GM04503 (cell line): ENCODE data around the gene MT1B.
"Not testable (repeated sequence)": the region's sequence is repeated elsewhere in the genome, so short reads cannot be mapped to it uniquely, and the experiment has no call there.

Source experiments
- DNase-seq: peaks from one replicate; pipeline ENCODE4 v3.0.0-alpha.2; 2012; ENCODE audit warnings: low read depth

MT1B gene

GRCh38 chr16:56667581-56668571, 16.2 kb downstream of the MT1B start, which contains the start of gene MT1G:
Gene MT1G, minus strand, starts transcription at chr16:56668065. Its CDS starts 72 bp downstream, at chr16:56667993.
- DNase-seq = no peak

- no peak for DNase-seq
Observed at GRCh38 chr16:56669005-56669839, 17.5 kb downstream of the MT1B start, which contains the start of gene MT1H. Gene MT1H, plus strand, starts transcription at chr16:56669814. Its CDS starts 71 bp downstream, at chr16:56669885.

DNA sequence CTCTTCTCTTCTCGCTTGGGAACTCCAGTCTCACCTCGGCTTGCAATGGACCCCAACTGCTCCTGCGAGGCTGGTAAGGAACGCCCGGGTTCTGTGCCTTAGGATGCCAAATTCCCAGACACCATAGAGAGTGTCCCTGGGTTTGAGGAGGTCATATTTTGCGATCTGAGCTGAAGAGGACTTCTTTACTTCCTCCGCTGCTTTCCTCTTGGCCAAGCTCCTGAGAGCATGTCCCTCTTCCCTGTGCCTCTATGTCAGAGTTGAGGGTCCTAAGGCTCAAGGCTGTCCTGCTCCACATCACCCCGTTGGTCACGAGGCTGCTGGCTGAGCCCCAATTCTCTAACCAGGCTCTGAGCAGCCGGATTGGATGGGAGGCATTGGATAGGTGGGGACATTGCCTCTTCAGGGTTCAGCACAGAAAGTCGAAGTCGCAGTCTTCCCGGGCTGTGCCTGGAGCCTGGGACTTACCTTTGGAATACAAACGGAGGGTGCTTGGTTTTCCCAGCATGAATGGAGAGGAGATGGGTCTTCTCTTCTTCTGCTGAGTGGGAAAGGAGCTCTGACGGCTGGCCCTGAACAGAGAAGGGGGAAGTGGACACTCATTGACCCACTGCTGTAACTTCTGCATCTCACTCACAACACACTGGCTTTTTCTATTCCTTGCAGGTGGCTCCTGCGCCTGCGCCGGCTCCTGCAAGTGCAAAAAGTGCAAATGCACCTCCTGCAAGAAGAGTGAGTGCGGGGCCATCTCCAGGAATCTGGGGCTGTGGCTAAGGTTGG, 18.3 kb downstream of the MT1B start:
- no peak for DNase-seq

DNA sequence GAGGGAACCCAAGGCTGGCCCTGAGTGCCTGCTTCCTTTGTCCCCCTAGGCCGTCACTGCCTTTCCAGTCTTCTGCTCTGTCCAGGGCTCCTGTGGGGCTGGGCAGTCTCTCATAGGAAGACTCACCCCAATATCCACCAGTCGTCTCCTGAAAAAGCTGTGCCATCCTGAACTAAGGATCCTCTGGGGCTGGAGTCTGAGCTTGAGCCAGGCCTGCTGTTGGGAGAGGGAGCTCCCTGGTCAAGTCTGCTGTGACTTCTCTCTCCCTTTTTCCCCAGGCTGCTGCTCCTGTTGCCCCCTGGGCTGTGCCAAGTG, 18.9 kb downstream of the MT1B start:
- DNase-seq = no peak

DNA sequence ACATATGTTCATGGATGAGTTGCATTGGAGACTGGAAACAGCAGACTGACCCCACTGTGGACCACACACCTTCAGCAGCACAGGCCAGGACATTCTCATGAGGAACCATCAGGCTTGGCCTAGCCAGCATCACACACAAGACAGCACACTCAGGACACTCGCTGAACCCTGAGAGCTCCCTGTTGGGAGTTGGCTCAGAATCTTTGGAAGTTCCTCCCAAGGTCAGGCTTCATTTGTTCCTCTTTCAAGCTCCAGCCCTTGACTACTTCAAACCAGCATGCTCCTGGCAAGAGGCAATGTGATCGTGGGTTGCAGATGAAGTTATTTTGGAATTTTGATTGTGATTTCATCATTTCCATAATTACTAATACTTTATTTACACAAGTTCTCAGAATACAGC, 20.0 kb downstream of the MT1B start:
- not testable (repeated sequence) for DNase-seq

GRCh38 chr16:56672171-56672570, 20.5 kb downstream of the MT1B start:
- DNase-seq = not testable (repeated sequence)

DNA sequence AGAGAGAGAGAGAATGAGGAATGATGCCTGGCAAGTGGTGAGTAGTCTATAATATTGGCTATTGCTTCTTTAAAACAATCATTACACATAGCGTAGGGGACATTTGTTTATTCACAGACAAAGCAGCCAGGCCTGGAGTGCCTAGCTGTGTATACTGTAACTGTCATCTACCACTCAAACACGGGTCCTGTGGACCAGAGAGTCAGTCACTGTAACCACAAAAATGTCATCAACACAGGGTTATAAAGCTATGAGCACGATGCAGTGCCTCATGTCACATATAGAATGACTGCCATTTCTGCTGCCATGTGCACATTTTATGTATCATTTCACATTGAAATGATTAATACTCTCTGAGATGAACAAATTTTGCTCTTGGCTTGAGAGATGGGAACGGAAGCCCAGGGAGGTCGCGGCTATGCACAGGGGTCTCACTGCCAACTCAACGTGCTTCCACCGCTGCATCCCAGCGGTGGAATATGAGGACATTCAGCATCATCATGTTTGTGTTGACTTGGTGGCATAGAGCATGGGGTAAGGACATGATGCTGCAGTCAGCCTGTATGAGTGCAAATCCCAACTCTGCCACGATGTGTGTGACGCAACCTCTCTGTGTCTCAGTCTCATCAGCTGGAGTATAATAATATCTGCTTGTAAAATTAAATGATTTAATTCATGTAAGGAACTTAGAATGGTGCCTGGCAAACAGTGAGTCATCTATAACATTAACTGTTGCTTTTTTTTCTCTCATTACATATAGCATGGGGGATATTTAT, 21.3 kb downstream of the MT1B start:
- DNase-seq = no peak

GRCh38 chr16:56673921-56674320, 22.2 kb downstream of the MT1B start:
- DNase-seq = no peak

DNA sequence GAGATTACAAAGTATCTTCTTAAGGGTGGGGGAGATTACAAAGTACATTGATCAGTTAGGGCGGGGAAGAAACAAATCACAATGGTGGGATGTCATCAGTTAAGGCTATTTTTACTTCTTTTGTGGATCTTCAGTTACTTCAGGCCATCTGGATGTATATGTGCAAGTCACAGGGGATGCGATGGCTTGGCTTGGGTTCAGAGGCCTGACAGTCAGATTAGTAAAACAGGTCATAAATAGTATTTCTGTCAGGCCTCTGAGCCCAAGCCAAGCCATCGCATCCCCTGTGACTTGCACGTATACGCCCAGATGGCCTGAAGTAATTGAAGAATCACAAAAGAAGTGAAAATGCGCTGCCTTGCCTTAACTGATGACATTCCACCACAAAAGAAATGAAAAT, 22.9 kb downstream of the MT1B start:
- not testable (repeated sequence) for DNase-seq

DNA sequence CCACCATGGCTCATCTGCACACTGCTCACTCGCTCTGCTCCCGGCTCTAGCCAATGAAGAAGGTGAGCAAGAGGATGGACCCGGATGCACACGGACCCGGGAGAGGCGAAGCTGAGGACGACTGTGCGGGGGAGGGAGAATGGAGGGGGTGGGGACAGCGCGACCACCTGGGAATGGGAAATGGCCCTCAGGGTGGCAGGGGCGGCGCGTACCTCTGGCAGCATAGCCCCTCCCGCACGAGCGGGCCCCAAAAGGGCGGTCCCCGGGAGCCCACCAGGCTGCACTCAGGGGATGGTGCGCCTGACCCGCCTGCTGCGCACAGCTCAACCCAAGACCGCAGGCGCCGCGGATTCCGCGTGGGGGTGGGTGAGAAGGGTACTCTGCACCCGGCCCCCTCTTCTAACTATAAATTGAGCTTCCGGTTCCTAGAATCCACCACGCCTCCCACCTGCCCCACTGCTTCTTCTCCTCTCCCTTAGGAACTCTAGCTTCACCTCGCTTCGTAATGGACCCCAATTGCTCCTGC, 24.1 kb downstream of the MT1B start:
- no peak for DNase-seq

DNA sequence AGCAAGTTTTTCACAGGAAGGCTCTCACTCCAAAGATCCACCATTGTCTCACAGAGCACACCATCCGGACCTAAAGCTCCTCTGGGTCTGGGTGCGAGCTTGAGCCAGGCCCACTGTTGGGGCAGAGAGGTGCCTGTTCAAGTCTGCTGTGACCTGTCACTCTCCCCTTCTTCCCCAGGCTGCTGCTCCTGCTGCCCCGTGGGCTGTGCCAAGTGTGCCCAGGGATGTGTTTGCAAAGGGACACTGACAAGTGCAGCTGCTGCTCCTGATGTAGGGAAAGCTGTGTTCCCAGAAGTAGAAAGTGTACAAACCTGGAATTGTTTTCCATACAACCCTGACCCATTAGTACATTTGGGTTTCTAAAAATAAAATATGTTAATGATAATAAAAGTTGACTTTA, 25.8 kb downstream of the MT1B start:
- no peak for DNase-seq

DNA sequence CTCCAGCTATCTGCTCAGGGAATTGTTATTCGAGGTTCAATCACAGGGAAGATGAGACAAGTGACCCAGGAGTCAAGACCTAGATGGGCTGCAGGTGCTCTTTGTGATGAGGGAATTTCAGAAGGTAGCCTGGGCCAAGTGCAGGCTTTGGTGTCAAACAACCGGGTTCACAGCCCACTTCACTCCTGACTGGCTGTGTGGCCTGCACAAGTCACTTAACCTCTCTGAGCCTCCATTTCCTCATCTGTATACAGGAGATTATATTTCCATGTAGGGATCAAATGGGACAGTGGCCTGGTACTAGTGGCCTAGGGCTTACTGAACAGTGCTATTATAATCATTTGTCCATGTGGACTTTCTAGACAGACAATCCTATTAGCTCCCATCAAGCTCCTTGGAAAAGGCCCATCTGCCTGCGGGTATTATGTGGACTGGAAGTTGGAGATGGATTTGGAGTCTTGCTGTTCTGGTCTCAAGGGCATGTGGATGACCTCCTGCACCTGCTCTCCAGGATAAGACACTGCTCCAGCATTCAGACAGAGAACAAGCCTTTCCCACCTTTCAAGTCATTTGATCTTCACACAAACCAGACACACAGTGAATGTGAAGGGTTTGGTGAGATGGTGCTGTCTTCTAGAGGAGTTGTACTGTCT, 27.5 kb downstream of the MT1B start:
- DNase-seq = no peak

- DNase-seq = no peak
Observed at GRCh38 chr16:56679818-56680217, 28.1 kb downstream of the MT1B start.

DNA sequence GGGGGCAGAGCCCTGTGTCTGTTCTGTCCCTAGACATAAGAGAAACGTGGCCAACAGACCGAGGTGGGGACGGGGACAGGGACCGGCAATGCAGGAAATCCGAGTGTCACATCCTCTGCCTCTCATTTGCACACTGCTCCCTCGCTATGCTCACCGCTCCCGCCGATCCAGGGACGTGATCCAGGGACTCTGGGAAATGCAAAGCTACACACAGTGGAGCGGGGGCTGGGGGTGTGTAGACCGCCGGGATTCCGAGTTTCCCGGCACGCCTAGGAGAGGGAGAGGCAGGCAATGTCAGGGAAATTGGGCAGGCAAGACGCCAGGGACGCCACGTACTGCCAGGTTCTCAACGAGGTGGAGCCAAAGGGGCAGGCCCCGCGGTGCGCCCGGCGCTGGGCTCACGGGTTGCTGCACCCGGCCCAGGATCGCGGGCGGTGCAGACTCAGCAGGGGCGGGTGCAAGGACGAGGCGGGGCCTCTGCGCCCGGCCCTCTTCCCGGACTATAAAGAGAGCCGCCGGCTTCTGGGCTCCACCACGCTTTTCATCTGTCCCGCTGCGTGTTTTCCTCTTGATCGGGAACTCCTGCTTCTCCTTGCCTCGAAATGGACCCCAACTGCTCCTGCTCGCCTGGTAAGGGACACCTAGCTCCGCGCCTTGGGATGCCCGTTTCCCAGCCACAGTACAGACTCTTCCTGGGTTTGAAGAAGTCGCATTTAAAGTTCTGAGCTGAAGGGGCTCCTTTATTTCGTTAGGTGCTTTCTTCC, 30.4 kb downstream of the MT1B start, which contains the start of gene MT1X:
Gene MT1X (plus strand): TSS at position 532 of the 764 bp plus-strand sequence. CDS start 71 bp downstream, at position 603.
- DNase-seq = peak; percentile 35

- no peak for DNase-seq
Observed at GRCh38 chr16:56682703-56683397, 31.2 kb downstream of the MT1B start.

DNA sequence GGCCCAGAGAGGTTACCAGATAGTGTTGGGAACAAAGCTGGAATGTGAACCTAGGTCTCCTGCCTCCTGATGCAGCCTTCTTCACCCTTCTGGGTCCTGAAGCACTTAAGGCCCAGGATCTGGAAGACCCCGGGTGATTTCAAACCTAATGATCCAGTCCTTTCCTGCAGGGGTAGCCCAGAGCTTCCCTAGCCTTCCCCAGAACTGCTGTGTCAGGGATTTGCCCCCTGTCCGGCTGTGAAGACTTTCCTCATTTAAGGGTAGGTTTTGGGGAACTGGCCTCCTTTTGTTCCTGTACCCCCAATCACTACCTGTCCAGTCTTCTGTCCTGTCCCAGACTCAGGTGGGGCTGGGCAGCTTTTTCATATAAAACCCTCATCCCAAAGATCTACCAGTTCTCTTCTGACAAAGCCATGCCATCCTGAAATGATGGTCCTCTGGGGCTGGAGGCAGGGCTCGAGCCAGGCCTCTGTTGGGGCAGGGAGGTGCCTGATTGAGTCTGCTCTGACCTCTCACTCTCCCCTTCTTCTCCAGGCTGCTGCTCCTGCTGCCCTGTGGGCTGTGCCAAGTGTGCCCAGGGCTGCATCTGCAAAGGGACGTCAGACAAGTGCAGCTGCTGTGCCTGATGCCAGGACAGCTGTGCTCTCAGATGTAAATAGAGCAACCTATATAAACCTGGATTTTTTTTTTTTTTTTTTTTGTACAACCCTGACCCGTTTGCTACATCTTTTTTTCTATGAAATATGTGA, 31.9 kb downstream of the MT1B start:
- no peak for DNase-seq

- DNase-seq = no peak
Observed at GRCh38 chr16:56684256-56684925, 32.7 kb downstream of the MT1B start.
